HepG2 (cell line): ENCODE measurements around the gene KRTAP12-3. TPM values are rescaled to one million over a fixed set of nuclear protein-coding genes. Genes with fewer than 3 reads are reported as not detected.
A peak's percentile ranks its signal among the peaks of the same experiment; 100 is the strongest.

ENCODE experiments used
- ATAC-seq: fragments of 200-7000 bp; cut with Tn5 transposase; 3 replicates; pipeline ENCODE4 v1.9.1; 2020; ENCODE audit warnings: mild to moderate bottlenecking, moderate library complexity
- BruUV-seq: library from RNA; stranded (reverse); fragments of 400-500 nt; replicated peaks from 2 replicates; lab custom pipeline; 2021; lab: Mats Ljungman, UMichigan
- CTCF ChIA-PET: fragments of 300-600 bp; formaldehyde crosslinking; extraction: SDS; loops from one replicate; lab custom pipeline; 2021; ENCODE audit warnings: low total read pairs, inconsistent platforms, low intra/inter-chr PET ratio; lab: Yijun Ruan, JAX
- POLR2A ChIA-PET: fragments of 350-600 bp; sonication (Branson Sonifier 250); formaldehyde crosslinking; loops from one replicate; lab custom pipeline; 2020; ENCODE audit warnings: antibody characterized with exemption, inconsistent platforms; lab: Yijun Ruan, JAX
- DNase-seq: peaks from one replicate; pipeline ENCODE4 v3.0.0-alpha.2; 2015; ENCODE audit warnings: low spot score
- FAIRE-seq: peaks from 3 replicates; lab custom pipeline; 2011; peaks lifted over from hg19 to GRCh38; lab: Jason Lieb, UNC
- H2AFZ ChIP-seq: one replicate; pipeline ENCODE4 v1.6.1; 2011; ENCODE audit warnings: low read length, inconsistent platforms
- H3K27ac ChIP-seq: fragments of 300-600 bp; 3 replicates; pipeline ENCODE4 v1.8.0; 2011; ENCODE audit warnings: mixed run types, mild to moderate bottlenecking, mixed read lengths, low read length, inconsistent platforms; ENCODE audit not compliant: insufficient read depth; ENCODE audit errors: extremely low read length
- H3K27me3 ChIP-seq, 2 experiments: fragments of 200-600 bp in 1 of 2; 2 replicates in 1 of 2; 3 replicates in 1 of 2; pipeline versions ENCODE4 v1.6.0 to v1.8.0; 2011; ENCODE audit warnings: low read length in 2 of 2, mild to moderate bottlenecking in 2 of 2, moderate library complexity in 2 of 2, inconsistent platforms in 1 of 2; ENCODE audit not compliant: insufficient read depth in 2 of 2, control insufficient read depth in 1 of 2
- H3K36me3 ChIP-seq, 2 experiments: fragments of 200-600 bp in 1 of 2; replicated peaks in 1 of 2; 2 replicates in 1 of 2; 3 replicates in 1 of 2; pipeline versions ENCODE4 v1.5.1 to v1.8.0; 2011; ENCODE audit warnings: low read length in 2 of 2, inconsistent platforms in 1 of 2; ENCODE audit not compliant: insufficient read depth in 2 of 2, control insufficient read depth in 1 of 2
- H3K4me1 ChIP-seq: 2 replicates; pipeline ENCODE4 v1.5.1; 2012; ENCODE audit warnings: low read length, inconsistent platforms; ENCODE audit not compliant: insufficient read depth
- H3K4me2 ChIP-seq: 2 replicates; pipeline ENCODE4 v1.6.0; 2011; ENCODE audit warnings: low read depth, low read length, inconsistent platforms
- H3K4me3 ChIP-seq, 3 experiments: fragments of 200-600 bp in 1 of 3; sonication (generic), shearing (Covaris generic) in 1 of 3; replicated peaks in 1 of 3; 2 replicates each; pipeline ENCODE4 v1.5.1; 2011 to 2016; ENCODE audit warnings: low read length in 3 of 3, inconsistent platforms in 2 of 3, low read depth in 2 of 3, mild to moderate bottlenecking in 2 of 3, control low read depth in 1 of 3, mixed read lengths in 1 of 3; ENCODE audit not compliant: insufficient read depth in 1 of 3
- H3K79me2 ChIP-seq: one replicate; pipeline ENCODE4 v1.6.1; 2011; ENCODE audit warnings: low read length, inconsistent platforms; ENCODE audit not compliant: insufficient read depth
- H3K9ac ChIP-seq: 2 replicates; pipeline ENCODE4 v1.6.0; 2011; ENCODE audit warnings: mild to moderate bottlenecking, low read depth, low read length, inconsistent platforms; ENCODE audit not compliant: insufficient read depth
- H3K9me3 ChIP-seq: 2 replicates; pipeline ENCODE4 v1.5.1; 2012; ENCODE audit warnings: mild to moderate bottlenecking, low read length
- H4K20me1 ChIP-seq: 2 replicates; pipeline ENCODE4 v1.6.0; 2011; ENCODE audit warnings: inconsistent platforms, mild to moderate bottlenecking, low read length, moderate library complexity; ENCODE audit not compliant: insufficient read depth
- CENPT ChIP-seq: sonication (generic); formaldehyde crosslinking; IDR thresholded peaks from 2 replicates; pipeline ENCODE4 v1.8.0; 2022; ENCODE audit warnings: low read depth, mild to moderate bottlenecking, moderate library complexity, missing genetic modification reagents
- HNF4A ChIP-seq: sonication (generic); formaldehyde crosslinking; IDR thresholded peaks from 2 replicates; pipeline ENCODE4 v1.4.0; 2020; ENCODE audit warnings: missing genetic modification reagents
- NFE2 ChIP-seq: sonication (generic); formaldehyde crosslinking; IDR thresholded peaks from 2 replicates; pipeline ENCODE4 v1.4.0; 2020; ENCODE audit warnings: missing genetic modification reagents
- PHF5A ChIP-seq: IDR thresholded peaks from one replicate; pipeline ENCODE4 v1.6.1; 2018; ENCODE audit warnings: low read depth, missing genetic modification reagents; ENCODE audit not compliant: unreplicated experiment
- SRSF4 ChIP-seq: fragments of 200-400 bp; formaldehyde crosslinking; IDR thresholded peaks from one replicate; pipeline ENCODE4 v1.6.1; 2018; ENCODE audit warnings: mild to moderate bottlenecking, low read depth, low read length, moderate library complexity; ENCODE audit not compliant: poor library complexity, severe bottlenecking
- STAG1 ChIP-seq: sonication (generic); formaldehyde crosslinking; IDR thresholded peaks from 2 replicates; pipeline ENCODE4 v1.4.0; 2020; ENCODE audit warnings: missing genetic modification reagents
- ZNF329 ChIP-seq: sonication (generic); formaldehyde crosslinking; IDR thresholded peaks from 2 replicates; pipeline ENCODE4 v1.9.0; 2021; ENCODE audit warnings: low read depth, mild to moderate bottlenecking, missing genetic modification reagents
- ZNF44 ChIP-seq: sonication (generic); formaldehyde crosslinking; IDR thresholded peaks from 2 replicates; pipeline ENCODE4 v1.5.1; 2020; ENCODE audit warnings: mild to moderate bottlenecking, missing genetic modification reagents
- ZNF468 ChIP-seq: sonication (generic); formaldehyde crosslinking; IDR thresholded peaks from 2 replicates; pipeline ENCODE4 v1.8.0; 2022; ENCODE audit warnings: mild to moderate bottlenecking, moderate library complexity, missing genetic modification reagents
- WGBS: methylation state at CpG from one replicate; pipeline ENCODE4 v1.1.6; 2017; ENCODE audit warnings: low lambda C conversion rate; 5-methylcytosine and 5-hydroxymethylcytosine counted together
- in situ Hi-C: cut with HindIII; loops from 2 replicates; pipeline ENCODE4 v1.10.0; 2017; ENCODE audit warnings: low pct_unique_long_range_greater_than_20kb; ENCODE audit not compliant: extremely low pct_ligation_motif_present
- intact Hi-C: fragments of 100-400 bp; cut with micrococcal nuclease; formaldehyde crosslinking; loops from one replicate; pipeline ENCODE4 v1.10.0; 2022; ENCODE audit not compliant: unreplicated experiment
- polyA plus RNA-seq, 8 experiments: library from polyadenylated mRNA; depleted of rRNA in 3 of 8; stranded (reverse) in 7 of 8; unstranded in 1 of 8; fragments of >200 nt; fragmentation: Illumina TruSeq in 4 of 8; extraction: Trizol in 4 of 8; gene quantifications; 2 replicates each; pipeline versions ENCODE4 v1.2.1 to v1.2.3, GENCODE V29; 2011 to 2016; ENCODE audit warnings: low read depth in 4 of 8, missing spikeins in 1 of 8, mixed read lengths in 1 of 8; ENCODE audit not compliant: insufficient read depth in 1 of 8
- total RNA-seq, 5 experiments: library from RNA; depleted of rRNA; stranded (reverse); fragments of >200 nt; fragmentation: Illumina TruSeq; extraction: Trizol; gene quantifications; 2 replicates each; pipeline ENCODE4 v1.2.3, GENCODE V29; 2016; ENCODE audit warnings: low read depth in 1 of 5
- TF ChIP-seq, protein P1 (sequence below): IDR thresholded peaks from 2 replicates; pipeline ENCODE4 v1.6.1; 2016; ENCODE audit warnings: missing genetic modification reagents, missing compliant biosample characterization
- TF ChIP-seq, protein P2 (sequence below): sonication (generic); formaldehyde crosslinking; IDR thresholded peaks from 2 replicates; pipeline ENCODE4 v1.4.0; 2020; ENCODE audit warnings: mild to moderate bottlenecking, missing genetic modification reagents, borderline replicate concordance
- TF ChIP-seq, protein P3 (sequence below): sonication (generic); formaldehyde crosslinking; IDR thresholded peaks from 2 replicates; pipeline ENCODE4 v1.5.0; 2020; ENCODE audit warnings: mild to moderate bottlenecking, low read depth, missing genetic modification reagents, borderline replicate concordance
- TF ChIP-seq, protein P4 (sequence below): sonication (generic); formaldehyde crosslinking; IDR thresholded peaks from 2 replicates; pipeline ENCODE4 v1.5.0; 2020; ENCODE audit warnings: mild to moderate bottlenecking, missing genetic modification reagents, moderate library complexity

The KRTAP12-3 gene
- total and polyA plus RNA-seq, 2 of the 13 experiments (the other 11 are each of a cell fraction or from before 2014, with no cell fraction given) = not detected

DNA sequence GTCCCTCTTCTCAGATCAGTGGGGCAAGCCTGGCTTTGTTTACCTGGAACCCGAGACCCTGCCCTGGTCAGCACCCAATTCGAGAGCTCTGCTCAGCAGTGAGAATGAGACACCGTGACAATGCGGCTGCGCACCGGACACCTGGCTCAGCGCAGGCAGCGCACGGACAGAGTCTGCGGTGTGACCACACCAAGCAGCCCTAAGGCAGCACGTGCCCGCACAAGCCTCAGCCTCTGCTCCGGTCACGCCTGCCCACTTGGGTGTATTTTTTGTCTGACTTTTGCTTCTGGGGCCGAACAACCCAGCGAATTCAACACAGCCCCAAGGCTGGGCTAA is 41.2 kb upstream of the KRTAP12-3 start (continued):
- TF ChIP-seq, protein P1, sequence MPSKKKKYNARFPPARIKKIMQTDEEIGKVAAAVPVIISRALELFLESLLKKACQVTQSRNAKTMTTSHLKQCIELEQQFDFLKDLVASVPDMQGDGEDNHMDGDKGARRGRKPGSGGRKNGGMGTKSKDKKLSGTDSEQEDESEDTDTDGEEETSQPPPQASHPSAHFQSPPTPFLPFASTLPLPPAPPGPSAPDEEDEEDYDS (CRISPR knock-in tag) = no peak
- no peak for TF ChIP-seq SRSF4

DNA sequence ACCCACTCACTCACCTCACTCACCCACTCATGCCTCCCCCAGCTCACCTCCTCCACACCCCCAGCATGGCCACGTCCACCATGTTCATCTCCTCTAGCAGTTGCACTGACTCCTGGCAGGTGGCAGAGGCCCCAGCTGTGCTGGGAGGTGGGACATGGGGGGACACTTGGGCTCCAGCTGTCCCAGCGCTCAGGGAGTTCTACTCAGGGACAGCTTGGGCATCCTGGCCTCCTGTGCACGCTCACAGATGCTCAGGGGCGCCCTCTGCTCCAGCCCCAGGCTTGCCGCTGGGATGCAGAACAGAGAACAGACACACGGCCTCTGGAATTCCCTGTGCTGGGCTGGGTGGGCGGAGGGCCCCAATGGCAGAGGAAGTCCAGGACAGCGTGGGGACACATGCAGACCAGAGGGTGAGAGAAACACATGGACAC is 40.6 kb upstream of the KRTAP12-3 start:
- in situ Hi-C loops (no loop called here), intact Hi-C loops (no loop called here)
- H3K9me3 ChIP-seq = 0 out of 2 replicates have a peak, but pooled peaks cover 4% of the 10 kb centered on the region
- H3K9ac ChIP-seq = no peak overlapping the region
- H3K4me3 ChIP-seq = no peak overlapping the region
- no peak for FAIRE-seq
- H4K20me1 ChIP-seq = no peaks in the 10 kb centered on the region
- WGBS = 16% methylated on average over 7 of the region's 8 CpGs
- DNase-seq = no peak
- no peak overlapping the region for H3K27ac ChIP-seq
- no peak overlapping the region for H3K4me2 ChIP-seq
- H3K79me2 ChIP-seq = no peaks in the 10 kb centered on the region
- no peaks in the 10 kb centered on the region for H3K4me1 ChIP-seq
- no peak overlapping the region for H2AFZ ChIP-seq
- ChIA-PET POLR2A (no interaction called here), CTCF (no interaction called here)
- H3K36me3 ChIP-seq = no peaks in the 10 kb centered on the region
- TF ChIP-seq, protein P2, sequence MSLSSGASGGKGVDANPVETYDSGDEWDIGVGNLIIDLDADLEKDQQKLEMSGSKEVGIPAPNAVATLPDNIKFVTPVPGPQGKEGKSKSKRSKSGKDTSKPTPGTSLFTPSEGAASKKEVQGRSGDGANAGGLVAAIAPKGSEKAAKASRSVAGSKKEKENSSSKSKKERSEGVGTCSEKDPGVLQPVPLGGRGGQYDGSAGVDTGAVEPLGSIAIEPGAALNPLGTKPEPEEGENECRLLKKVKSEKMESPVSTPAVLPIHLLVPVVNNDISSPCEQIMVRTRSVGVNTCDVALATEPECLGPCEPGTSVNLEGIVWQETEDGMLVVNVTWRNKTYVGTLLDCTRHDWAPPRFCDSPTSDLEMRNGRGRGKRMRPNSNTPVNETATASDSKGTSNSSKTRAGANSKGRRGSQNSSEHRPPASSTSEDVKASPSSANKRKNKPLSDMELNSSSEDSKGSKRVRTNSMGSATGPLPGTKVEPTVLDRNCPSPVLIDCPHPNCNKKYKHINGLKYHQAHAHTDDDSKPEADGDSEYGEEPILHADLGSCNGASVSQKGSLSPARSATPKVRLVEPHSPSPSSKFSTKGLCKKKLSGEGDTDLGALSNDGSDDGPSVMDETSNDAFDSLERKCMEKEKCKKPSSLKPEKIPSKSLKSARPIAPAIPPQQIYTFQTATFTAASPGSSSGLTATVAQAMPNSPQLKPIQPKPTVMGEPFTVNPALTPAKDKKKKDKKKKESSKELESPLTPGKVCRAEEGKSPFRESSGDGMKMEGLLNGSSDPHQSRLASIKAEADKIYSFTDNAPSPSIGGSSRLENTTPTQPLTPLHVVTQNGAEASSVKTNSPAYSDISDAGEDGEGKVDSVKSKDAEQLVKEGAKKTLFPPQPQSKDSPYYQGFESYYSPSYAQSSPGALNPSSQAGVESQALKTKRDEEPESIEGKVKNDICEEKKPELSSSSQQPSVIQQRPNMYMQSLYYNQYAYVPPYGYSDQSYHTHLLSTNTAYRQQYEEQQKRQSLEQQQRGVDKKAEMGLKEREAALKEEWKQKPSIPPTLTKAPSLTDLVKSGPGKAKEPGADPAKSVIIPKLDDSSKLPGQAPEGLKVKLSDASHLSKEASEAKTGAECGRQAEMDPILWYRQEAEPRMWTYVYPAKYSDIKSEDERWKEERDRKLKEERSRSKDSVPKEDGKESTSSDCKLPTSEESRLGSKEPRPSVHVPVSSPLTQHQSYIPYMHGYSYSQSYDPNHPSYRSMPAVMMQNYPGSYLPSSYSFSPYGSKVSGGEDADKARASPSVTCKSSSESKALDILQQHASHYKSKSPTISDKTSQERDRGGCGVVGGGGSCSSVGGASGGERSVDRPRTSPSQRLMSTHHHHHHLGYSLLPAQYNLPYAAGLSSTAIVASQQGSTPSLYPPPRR (CRISPR knock-in tag) = no peak
- TF ChIP-seq, protein P3, sequence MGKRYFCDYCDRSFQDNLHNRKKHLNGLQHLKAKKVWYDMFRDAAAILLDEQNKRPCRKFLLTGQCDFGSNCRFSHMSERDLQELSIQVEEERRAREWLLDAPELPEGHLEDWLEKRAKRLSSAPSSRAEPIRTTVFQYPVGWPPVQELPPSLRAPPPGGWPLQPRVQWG = no peak
- TF ChIP-seq NFE2 = no peak
- TF ChIP-seq STAG1 (CRISPR knock-in tag) = 0 out of 2 replicates have a peak, but pooled peaks have one; percentile 12
- no peak for TF ChIP-seq ZNF44 (CRISPR knock-in tag)
- no peak for TF ChIP-seq HNF4A
- TF ChIP-seq ZNF468 (CRISPR knock-in tag) = no peak
- TF ChIP-seq CENPT (CRISPR knock-in tag) = no peak
- no peak for TF ChIP-seq PHF5A (CRISPR knock-in tag)
- TF ChIP-seq, protein P4, sequence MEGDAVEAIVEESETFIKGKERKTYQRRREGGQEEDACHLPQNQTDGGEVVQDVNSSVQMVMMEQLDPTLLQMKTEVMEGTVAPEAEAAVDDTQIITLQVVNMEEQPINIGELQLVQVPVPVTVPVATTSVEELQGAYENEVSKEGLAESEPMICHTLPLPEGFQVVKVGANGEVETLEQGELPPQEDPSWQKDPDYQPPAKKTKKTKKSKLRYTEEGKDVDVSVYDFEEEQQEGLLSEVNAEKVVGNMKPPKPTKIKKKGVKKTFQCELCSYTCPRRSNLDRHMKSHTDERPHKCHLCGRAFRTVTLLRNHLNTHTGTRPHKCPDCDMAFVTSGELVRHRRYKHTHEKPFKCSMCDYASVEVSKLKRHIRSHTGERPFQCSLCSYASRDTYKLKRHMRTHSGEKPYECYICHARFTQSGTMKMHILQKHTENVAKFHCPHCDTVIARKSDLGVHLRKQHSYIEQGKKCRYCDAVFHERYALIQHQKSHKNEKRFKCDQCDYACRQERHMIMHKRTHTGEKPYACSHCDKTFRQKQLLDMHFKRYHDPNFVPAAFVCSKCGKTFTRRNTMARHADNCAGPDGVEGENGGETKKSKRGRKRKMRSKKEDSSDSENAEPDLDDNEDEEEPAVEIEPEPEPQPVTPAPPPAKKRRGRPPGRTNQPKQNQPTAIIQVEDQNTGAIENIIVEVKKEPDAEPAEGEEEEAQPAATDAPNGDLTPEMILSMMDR (CRISPR knock-in tag) = peak; percentile 29; the same call in 1 of the 2 replicates
- no peak for TF ChIP-seq ZNF329 (CRISPR knock-in tag)
- no TSS peak for BruUV-seq
- H3K27me3 ChIP-seq = peaks cover 1 to 28% of the 10 kb centered on the region in 2 experiments; a peak in 3 of 5 replicates
- ATAC-seq = peak; percentile 46; the same call in 2 of the 3 replicates
